HG03103 (cell line): ENCODE data around the gene SH3TC1.
A peak's percentile ranks its signal among the peaks of the same experiment; 100 is the strongest.

ENCODE experiments used
- ATAC-seq: cut with Tn5 transposase; IDR thresholded peaks from one replicate; pipeline ENCODE4 v1.9.1; 2021; ENCODE audit warnings: low read depth; ENCODE audit not compliant: unreplicated experiment

The SH3TC1 gene

GRCh38 chr4:8163436-8164193 lies 35.5 kb upstream of the SH3TC1 start:
- ATAC-seq: no peak

DNA sequence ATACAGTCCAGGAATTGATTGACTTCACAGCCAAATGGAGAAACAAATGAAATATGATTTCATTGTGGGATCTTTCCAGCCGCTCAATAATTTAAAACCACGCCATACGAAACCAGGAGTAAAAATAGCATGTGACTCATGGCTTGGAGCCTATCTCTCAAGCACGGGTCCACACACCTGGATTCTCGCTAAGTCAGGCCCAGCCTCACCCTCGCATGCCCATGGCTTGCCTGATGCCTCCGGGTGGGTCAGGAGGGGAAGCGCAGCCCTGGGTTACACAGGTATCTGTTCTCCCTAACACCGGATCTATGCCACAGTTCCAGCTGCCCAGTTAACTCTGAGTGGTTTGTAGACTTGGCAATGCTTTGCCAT lies 34.9 kb upstream of the SH3TC1 start:
- no peak for ATAC-seq

GRCh38 chr4:8164687-8165086 lies 34.4 kb upstream of the SH3TC1 start:
- ATAC-seq: no peak

DNA sequence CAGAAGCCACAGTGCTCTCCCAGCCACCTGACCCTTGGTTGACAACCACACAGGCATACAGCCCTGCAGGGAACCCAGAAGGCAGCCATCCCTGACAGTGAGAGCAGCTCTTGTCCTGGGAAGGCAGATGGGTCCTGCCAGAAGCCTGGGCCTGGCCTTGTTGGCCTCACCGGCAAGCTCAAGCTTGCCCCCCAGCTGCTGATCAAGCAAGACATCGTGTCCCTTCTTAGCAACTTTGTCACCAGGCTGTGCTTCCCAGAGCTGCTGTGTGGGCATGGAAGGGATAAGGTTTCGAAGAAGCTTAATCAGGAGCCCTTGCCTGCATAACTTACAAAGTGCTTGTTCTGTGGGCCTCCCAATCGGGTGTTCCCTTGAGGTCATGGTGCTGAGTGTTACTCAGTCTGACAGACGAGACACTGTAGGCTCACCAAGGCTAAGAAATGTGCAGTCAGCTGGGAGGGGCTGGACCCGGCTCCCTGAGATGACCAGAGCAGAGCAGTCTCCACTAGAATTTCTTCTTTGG lies 33.7 kb upstream of the SH3TC1 start:
- ATAC-seq: no peak

GRCh38 chr4:8167291-8167690 lies 31.8 kb upstream of the SH3TC1 start:
- no peak for ATAC-seq

- no peak for ATAC-seq
Observed at GRCh38 chr4:8167815-8168214, 31.3 kb upstream of the SH3TC1 start.

- ATAC-seq: no peak
Observed at GRCh38 chr4:8168232-8168631, 30.9 kb upstream of the SH3TC1 start.

GRCh38 chr4:8168832-8169598 lies 30.1 kb upstream of the SH3TC1 start:
- ATAC-seq: no peak

DNA sequence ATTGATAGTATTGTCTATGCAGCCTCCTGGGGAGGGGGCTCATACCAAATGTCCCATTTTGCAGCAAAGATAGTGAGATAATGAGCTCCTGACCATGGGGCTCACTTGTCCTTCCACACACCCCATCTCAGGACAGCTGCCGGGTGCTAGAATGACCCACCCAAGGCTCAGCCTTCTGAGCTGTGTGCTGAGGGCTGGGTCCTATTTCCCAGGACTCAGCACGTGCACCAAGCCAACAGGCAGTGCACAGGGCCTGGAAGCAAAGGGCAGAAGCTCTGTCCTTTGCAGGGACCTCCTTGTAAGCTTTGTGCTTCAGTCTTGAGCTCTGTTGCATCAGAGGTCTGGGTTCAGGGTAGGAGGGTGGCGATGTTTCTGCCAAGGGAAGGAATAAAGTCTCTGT lies 29.3 kb upstream of the SH3TC1 start:
- no peak for ATAC-seq

DNA sequence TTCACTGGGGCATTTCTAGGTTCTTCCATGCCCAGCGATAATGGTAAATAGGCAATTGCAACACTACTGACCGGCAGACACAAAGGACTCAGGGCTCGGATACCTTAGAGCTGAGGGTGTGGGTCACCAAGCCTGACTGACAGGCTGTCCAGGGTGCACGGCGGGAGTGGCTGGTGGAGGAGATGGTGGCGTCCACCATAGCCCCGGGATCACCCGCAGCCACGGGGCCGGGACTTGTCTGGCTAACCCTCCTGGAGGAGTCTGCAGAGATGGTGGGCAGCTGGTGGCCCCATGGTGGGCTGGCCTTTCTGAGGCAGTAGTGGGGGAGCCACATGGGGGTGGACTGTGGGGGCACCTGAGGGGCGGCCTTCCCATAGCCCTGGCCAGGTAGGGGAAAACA lies 28.7 kb upstream of the SH3TC1 start:
- ATAC-seq: no peak

DNA sequence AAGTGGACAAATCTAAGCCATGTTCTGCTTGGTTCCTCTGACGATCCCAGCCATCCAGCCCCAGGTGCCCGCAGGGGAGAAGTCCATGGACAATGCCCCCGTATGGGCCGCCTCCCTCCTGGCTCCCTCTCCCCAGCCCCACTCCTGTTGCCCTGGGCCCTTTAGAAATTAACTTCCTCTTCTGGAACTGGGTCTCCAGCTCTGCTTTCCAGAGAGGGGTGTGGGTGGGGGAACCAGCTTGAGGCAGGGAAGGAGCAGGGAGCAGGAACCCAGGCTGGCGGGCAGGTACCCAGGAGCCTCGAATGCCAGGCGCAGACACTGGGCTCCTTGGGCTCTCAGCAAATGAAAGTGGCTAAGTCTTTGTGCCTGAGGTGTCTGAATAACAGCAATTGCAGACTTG lies 27.8 kb upstream of the SH3TC1 start:
- ATAC-seq: no peak

DNA sequence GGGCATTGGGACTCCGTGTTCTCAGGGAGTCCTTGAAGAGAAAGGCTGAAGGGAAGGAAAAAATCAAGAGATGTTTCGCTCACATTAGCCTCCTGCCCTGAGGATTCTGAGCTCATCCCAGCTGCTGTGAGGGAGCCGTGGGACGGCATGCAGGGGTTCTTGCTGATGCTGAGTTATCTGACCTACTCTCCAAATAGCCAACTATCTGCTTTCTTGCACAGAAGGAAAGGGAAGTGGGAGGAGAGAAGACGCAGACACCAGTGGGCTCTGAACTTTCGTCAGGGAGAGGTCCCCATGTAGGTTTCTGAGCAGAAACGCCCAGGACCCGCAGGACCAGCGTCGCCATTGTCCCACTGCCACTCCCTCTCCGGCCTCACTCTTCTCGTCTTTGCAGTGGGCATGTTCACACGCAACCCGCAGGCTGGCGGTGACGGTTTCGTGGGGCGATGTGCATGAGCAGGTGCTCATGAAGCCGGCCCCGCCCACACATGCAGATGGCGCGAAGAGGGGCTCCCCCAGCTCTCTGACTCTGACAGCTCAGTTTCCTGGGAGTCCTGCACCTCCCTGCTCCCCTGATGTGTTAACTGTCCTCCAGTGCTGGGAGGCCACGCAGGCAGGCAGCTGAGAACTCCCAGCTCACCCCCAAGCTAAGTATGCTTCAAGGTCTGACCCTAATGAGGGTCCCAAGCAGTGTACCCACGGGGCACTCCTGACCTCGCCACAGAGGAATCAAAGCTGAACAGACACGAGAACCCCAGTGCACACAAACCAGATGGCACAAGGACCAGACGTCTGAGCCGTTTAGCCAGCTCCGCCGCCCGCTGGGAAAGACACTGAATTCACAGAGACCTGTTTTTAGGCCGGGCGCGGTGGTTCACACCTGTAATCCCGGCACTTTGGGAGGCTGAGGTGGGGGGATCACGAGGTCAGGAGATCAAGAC lies 26.8 kb upstream of the SH3TC1 start:
- ATAC-seq: peak; percentile 70

DNA sequence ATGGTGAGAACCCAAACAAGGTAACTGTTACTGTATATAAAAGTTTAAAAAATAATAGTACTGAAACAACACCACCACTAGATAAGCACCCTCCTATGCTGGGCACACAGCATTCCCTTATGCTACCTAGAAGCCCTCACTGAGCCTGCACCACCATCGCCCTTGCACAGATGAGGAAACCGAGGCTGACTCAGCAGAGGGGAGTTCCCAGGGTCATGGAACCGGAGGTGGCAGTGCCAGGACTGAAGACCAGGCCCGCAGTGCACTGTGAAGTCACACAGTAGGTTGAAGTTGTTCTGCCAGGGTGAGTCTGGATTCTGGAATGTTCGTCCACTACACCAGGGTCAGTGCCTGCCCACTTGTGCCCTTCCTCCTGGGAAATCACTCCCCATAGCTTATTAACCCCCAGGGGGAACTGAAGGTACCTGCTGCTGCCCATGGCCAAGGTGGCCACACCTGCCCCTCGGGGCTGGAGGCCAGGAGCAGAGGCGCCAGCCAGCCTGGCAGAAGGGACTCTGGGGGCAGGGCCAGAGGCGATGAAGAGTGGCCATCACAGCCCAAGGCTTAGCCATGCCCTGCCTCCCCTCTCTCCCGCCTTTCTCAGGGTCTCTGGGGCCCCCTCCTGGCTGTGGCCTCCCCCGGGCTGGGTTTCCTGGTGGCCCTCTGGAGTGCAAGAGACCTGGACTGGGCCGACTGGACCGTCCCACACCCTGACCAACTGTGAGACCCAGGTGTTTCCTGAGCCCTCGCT lies 25.4 kb upstream of the SH3TC1 start:
- ATAC-seq: no peak

DNA sequence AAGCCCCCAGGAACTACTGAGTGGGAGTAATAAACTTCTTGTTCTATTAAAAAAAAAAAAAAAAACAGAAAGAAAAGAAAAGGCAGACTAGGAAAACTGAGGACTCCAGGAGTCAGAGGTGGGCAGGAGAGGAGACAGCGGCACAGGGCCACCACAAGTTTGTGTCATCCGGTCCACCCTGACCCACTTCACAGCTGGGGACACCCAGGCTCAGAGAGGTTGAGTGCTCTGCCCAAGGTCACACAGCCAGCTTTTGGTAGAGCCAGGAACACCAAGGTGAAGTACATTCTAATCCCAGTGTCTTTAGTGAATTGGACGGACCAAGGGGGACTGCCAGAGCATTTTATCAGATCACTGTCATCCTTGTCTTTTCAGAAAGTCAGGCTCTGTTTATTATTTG lies 24.1 kb upstream of the SH3TC1 start:
- ATAC-seq: no peak

DNA sequence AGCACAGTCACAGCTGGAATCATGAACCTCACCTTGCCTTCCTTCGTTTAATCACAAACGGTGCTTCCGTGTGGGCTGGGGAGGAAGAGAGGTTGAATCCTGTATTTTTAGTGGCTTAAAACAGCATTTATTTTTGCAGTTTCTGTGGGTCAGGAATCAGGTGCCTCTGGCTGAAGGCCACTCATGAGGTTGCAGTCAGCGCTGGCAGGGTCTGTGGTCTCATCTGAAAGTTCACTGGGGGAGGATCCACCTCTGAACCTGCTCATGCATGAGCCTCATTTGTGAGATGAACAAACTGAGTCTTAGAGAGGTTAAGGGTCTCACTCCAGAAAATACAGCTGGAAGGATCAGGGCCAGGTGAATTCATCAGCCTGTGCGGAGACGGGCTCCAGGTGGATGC lies 23.4 kb upstream of the SH3TC1 start:
- no peak for ATAC-seq

- peak; percentile 50 for ATAC-seq
Observed at GRCh38 chr4:8176547-8177399, 22.3 kb upstream of the SH3TC1 start.

DNA sequence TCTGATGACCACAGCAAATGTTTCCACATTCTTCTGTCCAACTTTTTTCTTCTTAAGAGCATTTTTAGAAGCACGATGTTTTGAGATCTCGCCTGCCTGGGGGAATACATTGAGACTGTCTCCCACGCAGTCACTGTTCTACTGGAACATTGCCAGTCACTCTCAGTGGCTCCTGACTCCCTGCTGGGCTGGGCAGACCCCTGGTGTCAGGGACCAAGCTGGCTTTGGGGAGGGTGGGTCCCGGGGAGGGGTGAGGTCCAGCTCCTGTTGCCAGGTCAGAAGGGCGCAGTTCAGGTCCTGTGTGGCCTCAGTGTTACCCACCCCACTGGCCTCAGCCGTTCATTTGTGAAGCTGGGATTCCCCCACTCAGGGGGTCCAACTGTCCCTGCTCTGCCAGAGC lies 21.5 kb upstream of the SH3TC1 start:
- ATAC-seq: no peak

- ATAC-seq: no peak
Observed at GRCh38 chr4:8177956-8178355, 21.1 kb upstream of the SH3TC1 start.

DNA sequence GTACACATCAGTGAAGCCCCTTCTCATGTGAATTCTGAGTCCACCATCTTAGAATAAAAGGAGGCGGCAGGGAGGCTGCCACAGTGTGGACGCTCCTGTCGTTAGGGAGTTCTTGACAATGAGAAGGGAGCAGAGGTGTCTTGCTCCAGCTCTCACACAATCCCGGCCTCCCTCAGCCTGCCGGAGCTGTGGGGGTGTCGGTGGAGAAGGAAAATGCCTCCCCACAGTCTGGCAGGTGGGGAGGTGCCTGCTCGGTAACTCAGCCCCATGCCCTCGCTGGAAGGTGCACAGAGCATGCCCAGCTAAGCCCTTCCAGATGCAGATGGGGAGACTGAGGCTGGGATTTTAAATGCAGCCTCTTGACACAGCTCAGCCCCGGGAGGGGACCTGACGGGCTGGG lies 20.0 kb upstream of the SH3TC1 start:
- ATAC-seq: no peak
